OCI-LY7 (cell line): ENCODE data around the gene CAMK1.

Experiments used
- CTCF ChIP-seq: fragments of 200-600 bp; sonication (generic); conservative IDR thresholded peaks from 2 replicates; pipeline ENCODE4 v1.5.1; 2014; ENCODE audit warnings: mild to moderate bottlenecking, antibody characterized with exemption, low read length, moderate library complexity, mixed read lengths
- EZH2phosphoT487 ChIP-seq: fragments of 200-600 bp; sonication (generic); IDR thresholded peaks from 2 replicates; pipeline ENCODE4 v1.6.1; 2018; ENCODE audit warnings: low read depth, borderline replicate concordance, mild to moderate bottlenecking, mixed run types, antibody characterized with exemption, low read length, moderate library complexity, mixed read lengths

GRCh38 chr3:9730657-9731205, 39.0 kb downstream of the CAMK1 start:
- TF ChIP-seq CTCF: no peak
- TF ChIP-seq EZH2phosphoT487: no peak
